ENCODE results near the gene NFATC2. TPM values are rescaled to one million over a fixed set of nuclear protein-coding genes. Genes with fewer than 3 reads are reported as not detected.

Gene NFATC2
- total RNA-seq, 1 experiment from 2014 or later, result 0.61 TPM

DNA sequence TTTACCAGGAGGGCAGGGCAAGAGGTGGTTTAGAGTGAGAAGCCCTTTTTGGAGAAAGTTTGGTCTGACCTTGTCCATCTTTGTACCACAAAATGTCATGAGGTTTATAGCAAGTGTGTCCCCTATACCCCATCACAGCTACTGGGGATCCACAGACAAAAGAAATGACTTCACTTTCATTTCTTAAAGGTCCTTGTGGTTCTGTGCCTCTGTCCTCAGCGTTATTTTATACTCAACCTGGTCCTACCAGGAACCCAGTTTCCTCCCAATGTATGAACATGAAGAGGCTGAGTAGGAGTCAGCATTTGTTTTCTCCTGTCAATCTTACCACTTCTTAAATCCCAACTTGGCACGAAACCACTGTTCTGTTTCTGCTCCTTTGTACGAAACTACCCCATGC, 157.6 kb downstream of the NFATC2 start:
- Histone ChIP-seq H2BK20ac (ENCODE audit: low read depth, low read length, poor library complexity, severe bottlenecking) (no peak overlapping the region), H3K23me2 (ENCODE audit: insufficient read length, low read depth, low read length, poor library complexity, severe bottlenecking) (no peaks in the 10 kb centered on the region), H2AK5ac (ENCODE audit: insufficient read length, low read length) (no peak overlapping the region), H3K4me1 (ENCODE audit: insufficient read depth, low read length) (peaks cover 8% of the 10 kb centered on the region; the same call in 1 of the 2 replicates), H3K4me2 (ENCODE audit: insufficient read depth, insufficient read length, low read length) (no peak overlapping the region), H3K79me2 (ENCODE audit: insufficient read depth, low read length) (no peaks in the 10 kb centered on the region), H2BK5ac (ENCODE audit: insufficient read length, low read length) (no peak overlapping the region), H3K9me3 (ENCODE audit: control insufficient read depth, low read depth, low read length) (no peaks in the 10 kb centered on the region), H4K91ac (ENCODE audit: insufficient read length, low read depth, low read length) (no peak overlapping the region), H2BK12ac (ENCODE audit: insufficient read length, low read depth, low read length) (no peak overlapping the region), H2AFZ (ENCODE audit: low read length) (no peak overlapping the region), H3K27ac (ENCODE audit: insufficient read length, low read depth, low read length) (no peak overlapping the region), H3K9ac (ENCODE audit: extremely low read depth, insufficient read length, low read length) (no peak overlapping the region), H4K5ac (ENCODE audit: insufficient read length, low read depth, low read length) (no peak overlapping the region), H2BK120ac (ENCODE audit: low read depth, low read length, poor library complexity, severe bottlenecking) (no peak overlapping the region), H4K20me1 (ENCODE audit: control insufficient read depth, insufficient read depth, insufficient read length) (no peaks in the 10 kb centered on the region), H3T11ph (ENCODE audit: low read length) (no peak overlapping the region), H3K23ac (ENCODE audit: insufficient read length, low read depth, low read length) (no peak overlapping the region), H4K8ac (replicated peaks; ENCODE audit: insufficient read length, low read depth, low read length) (no peak overlapping the region), H3K18ac (ENCODE audit: insufficient read length, low read depth, low read length) (no peak overlapping the region), H3K79me1 (ENCODE audit: insufficient read depth, low read depth, low read length, poor library complexity, severe bottlenecking) (no peaks in the 10 kb centered on the region), H3K56ac (ENCODE audit: insufficient read length, low read depth, low read length) (no peak overlapping the region), H3K14ac (ENCODE audit: insufficient read depth, low read length) (no peak overlapping the region), H2BK15ac (ENCODE audit: low read depth, low read length) (no peak overlapping the region), H3K27me3 (ENCODE audit: insufficient read depth, low read length) (no peaks in the 10 kb centered on the region; the same call in 1 of the 2 replicates), H3K4ac (ENCODE audit: low read depth, low read length) (no peak overlapping the region)
- no peak for DNase-seq
- H3K27me3 Mint-ChIP-seq (ENCODE audit: low read depth), result peaks cover 12% of the 10 kb centered on the region
- peaks cover 39 to 48% of the 10 kb centered on the region in 2 experiments for H3K4me1 Mint-ChIP-seq
- no CpG with 5 or more reads among the region's 3 CpGs for WGBS (ENCODE audit: extremely low coverage, insufficient read length, low lambda C conversion rate)
- H3K4me3 Mint-ChIP-seq, result no peak overlapping the region
- no peaks in the 10 kb centered on the region for H3K9me3 Mint-ChIP-seq
- H3K36me3 Mint-ChIP-seq (ENCODE audit: insufficient read depth in 1 of 3, low read depth in 3 of 3), result no peaks in the 10 kb centered on the region
- H3K27ac Mint-ChIP-seq, result no peak overlapping the region
- TF ChIP-seq, protein P1, sequence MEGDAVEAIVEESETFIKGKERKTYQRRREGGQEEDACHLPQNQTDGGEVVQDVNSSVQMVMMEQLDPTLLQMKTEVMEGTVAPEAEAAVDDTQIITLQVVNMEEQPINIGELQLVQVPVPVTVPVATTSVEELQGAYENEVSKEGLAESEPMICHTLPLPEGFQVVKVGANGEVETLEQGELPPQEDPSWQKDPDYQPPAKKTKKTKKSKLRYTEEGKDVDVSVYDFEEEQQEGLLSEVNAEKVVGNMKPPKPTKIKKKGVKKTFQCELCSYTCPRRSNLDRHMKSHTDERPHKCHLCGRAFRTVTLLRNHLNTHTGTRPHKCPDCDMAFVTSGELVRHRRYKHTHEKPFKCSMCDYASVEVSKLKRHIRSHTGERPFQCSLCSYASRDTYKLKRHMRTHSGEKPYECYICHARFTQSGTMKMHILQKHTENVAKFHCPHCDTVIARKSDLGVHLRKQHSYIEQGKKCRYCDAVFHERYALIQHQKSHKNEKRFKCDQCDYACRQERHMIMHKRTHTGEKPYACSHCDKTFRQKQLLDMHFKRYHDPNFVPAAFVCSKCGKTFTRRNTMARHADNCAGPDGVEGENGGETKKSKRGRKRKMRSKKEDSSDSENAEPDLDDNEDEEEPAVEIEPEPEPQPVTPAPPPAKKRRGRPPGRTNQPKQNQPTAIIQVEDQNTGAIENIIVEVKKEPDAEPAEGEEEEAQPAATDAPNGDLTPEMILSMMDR (conservative IDR thresholded peaks at IDR 0.05), result no peak
